ENCODE measurements around the gene TMEM95.

GRCh38 chr17:7357381-7357780 is 2.4 kb downstream of the TMEM95 start:
- TF ChIP-seq CTCF (IDR thresholded peaks at IDR 0.05; ENCODE audit: low read depth, low read length, missing input control) (no peak), MAX (IDR thresholded peaks at IDR 0.05) (no peak), ATF3 (IDR thresholded peaks at IDR 0.05) (no peak), SP1 (IDR thresholded peaks at IDR 0.05) (no peak), HNF4G (IDR thresholded peaks at IDR 0.05) (no peak), TAF1 (conservative IDR thresholded peaks at IDR 0.05) (no peak), FOXA1 (IDR thresholded peaks at IDR 0.05) (no peak), YY1 (IDR thresholded peaks at IDR 0.05) (no peak), EGR1 (IDR thresholded peaks at IDR 0.05; ENCODE audit: low read depth in 2 of 2) (no peak), REST (IDR thresholded peaks at IDR 0.05) (no peak), JUND (IDR thresholded peaks at IDR 0.05) (no peak)
